HEK293 (cell line): ENCODE results near the gene ACAP1.
A peak's percentile ranks its signal among the peaks of the same experiment; 100 is the strongest.

Source experiments
- FEZF1 ChIP-seq: fragments of 450-650 bp; formaldehyde crosslinking; IDR thresholded peaks from 2 replicates; pipeline ENCODE4 v1.5.1; 2016; ENCODE audit warnings: missing biosample characterization, missing genetic modification characterization
- KLF16 ChIP-seq: fragments of 450-650 bp; formaldehyde crosslinking; IDR thresholded peaks from 2 replicates; pipeline ENCODE4 v1.5.1; 2017; ENCODE audit warnings: missing biosample characterization, missing genetic modification characterization
- MEIS1 ChIP-seq: sonication (generic); formaldehyde crosslinking; IDR thresholded peaks from 2 replicates; pipeline ENCODE4 v1.8.1; 2022; ENCODE audit warnings: missing genetic modification reagents, mild to moderate bottlenecking, borderline replicate concordance
- OSR2 ChIP-seq: fragments of 450-650 bp; formaldehyde crosslinking; IDR thresholded peaks from 2 replicates; pipeline ENCODE4 v1.5.1; 2016; ENCODE audit warnings: missing biosample characterization, missing genetic modification characterization
- YY1 ChIP-seq: fragments of 450-650 bp; formaldehyde crosslinking; IDR thresholded peaks from 2 replicates; pipeline ENCODE4 v1.5.1; 2018; ENCODE audit warnings: missing biosample characterization, missing genetic modification characterization
- YY2 ChIP-seq: fragments of 450-650 bp; formaldehyde crosslinking; IDR thresholded peaks from 2 replicates; pipeline ENCODE4 v1.5.1; 2016; ENCODE audit warnings: missing biosample characterization, missing genetic modification characterization
- ZBTB44 ChIP-seq: fragments of 450-650 bp; IDR thresholded peaks from 2 replicates; pipeline ENCODE4 v1.5.1; 2018; ENCODE audit warnings: missing biosample characterization, mild to moderate bottlenecking, missing genetic modification characterization
- ZBTB48 ChIP-seq: fragments of 450-650 bp; formaldehyde crosslinking; IDR thresholded peaks from 2 replicates; pipeline ENCODE4 v1.5.1; 2016; ENCODE audit warnings: missing biosample characterization, missing genetic modification characterization
- ZBTB49 ChIP-seq: fragments of 450-650 bp; formaldehyde crosslinking; IDR thresholded peaks from 2 replicates; pipeline ENCODE4 v1.5.1; 2016; ENCODE audit warnings: missing biosample characterization, missing genetic modification characterization, low read depth
- ZNF133 ChIP-seq: fragments of 450-650 bp; formaldehyde crosslinking; IDR thresholded peaks from 2 replicates; pipeline ENCODE4 v1.5.1; 2016; ENCODE audit warnings: missing biosample characterization, missing genetic modification characterization
- ZNF2 ChIP-seq: fragments of 450-650 bp; formaldehyde crosslinking; IDR thresholded peaks from 2 replicates; pipeline ENCODE4 v1.5.1; 2016; ENCODE audit warnings: missing biosample characterization, missing genetic modification characterization
- ZNF311 ChIP-seq: fragments of 450-650 bp; formaldehyde crosslinking; IDR thresholded peaks from 2 replicates; pipeline ENCODE4 v1.5.1; 2017; ENCODE audit warnings: missing biosample characterization, missing genetic modification characterization, borderline replicate concordance
- ZNF354C ChIP-seq: fragments of 450-650 bp; formaldehyde crosslinking; IDR thresholded peaks from 2 replicates; pipeline ENCODE4 v1.5.1; 2016; ENCODE audit warnings: missing biosample characterization, missing genetic modification characterization, low read depth, borderline replicate concordance
- ZNF548 ChIP-seq: fragments of 450-650 bp; formaldehyde crosslinking; IDR thresholded peaks from 2 replicates; pipeline ENCODE4 v1.5.1; 2016; ENCODE audit warnings: missing biosample characterization, missing genetic modification characterization
- ZNF571 ChIP-seq: fragments of 450-650 bp; formaldehyde crosslinking; IDR thresholded peaks from 2 replicates; pipeline ENCODE4 v1.5.0; 2017; ENCODE audit warnings: missing biosample characterization, missing genetic modification characterization
- ZNF624 ChIP-seq: fragments of 450-650 bp; formaldehyde crosslinking; IDR thresholded peaks from 2 replicates; pipeline ENCODE4 v1.5.1; 2017; ENCODE audit warnings: missing biosample characterization, missing genetic modification characterization
- ZNF707 ChIP-seq: fragments of 450-650 bp; formaldehyde crosslinking; IDR thresholded peaks from 2 replicates; pipeline ENCODE4 v1.5.1; 2016; ENCODE audit warnings: missing biosample characterization, missing genetic modification characterization
- TF ChIP-seq, protein P1 (sequence below): fragments of 450-650 bp; formaldehyde crosslinking; conservative IDR thresholded peaks from 2 replicates; pipeline ENCODE4 v1.5.1; 2016; ENCODE audit warnings: low read depth, missing biosample characterization, missing genetic modification characterization
- TF ChIP-seq, protein P2 (sequence below): fragments of 450-650 bp; formaldehyde crosslinking; IDR thresholded peaks from 2 replicates; pipeline ENCODE4 v1.5.1; 2016; ENCODE audit warnings: missing biosample characterization, missing genetic modification characterization, borderline replicate concordance

ACAP1 gene

DNA sequence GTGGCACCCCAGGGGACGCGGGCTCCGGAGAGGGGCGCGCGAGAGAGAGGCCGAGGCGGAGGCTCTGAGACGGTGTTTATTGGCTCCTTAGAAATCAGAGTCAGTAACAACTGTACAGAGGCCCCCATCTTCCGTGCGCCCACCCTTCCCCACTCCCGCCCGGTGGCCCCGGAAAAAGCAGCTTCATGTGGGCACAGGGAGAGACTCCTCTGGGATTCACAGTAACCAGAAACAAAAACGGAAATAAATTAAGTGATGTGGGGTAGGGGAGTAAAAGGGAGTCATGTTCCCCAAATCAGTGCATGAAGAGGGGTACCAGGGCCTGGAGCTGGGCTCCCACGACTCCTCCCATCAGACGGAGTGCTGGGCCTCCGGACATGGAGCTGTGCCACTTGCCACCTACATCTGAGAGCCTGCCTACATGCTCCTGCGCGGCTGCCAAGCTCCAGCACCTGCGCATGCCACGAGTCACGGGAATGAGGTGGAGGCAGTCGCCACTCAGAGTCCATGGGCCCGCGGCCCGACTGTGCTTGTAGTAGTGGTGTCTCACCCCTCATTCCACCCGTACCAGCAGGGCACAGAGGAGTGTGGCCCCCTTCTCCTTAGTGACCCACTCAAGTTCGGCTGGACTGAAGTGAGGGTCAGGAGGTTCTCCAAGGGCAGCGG is 20.6 kb upstream of the ACAP1 start (continued):
- TF ChIP-seq ZBTB44 (tag by site-specific recombination) (no peak), FEZF1 (no peak), ZBTB48 (no peak), ZNF2 (tag by site-specific recombination) (0 out of 2 replicates have a peak, but pooled peaks have one; percentile 37), ZNF133 (tag by site-specific recombination) (no peak), ZBTB49 (tag by site-specific recombination) (no peak), ZNF548 (tag by site-specific recombination) (no peak), MEIS1 (CRISPR knock-in tag) (no peak), KLF16 (tag by site-specific recombination) (0 out of 2 replicates have a peak, but pooled peaks have one; percentile 4), OSR2 (tag by site-specific recombination) (no peak), ZNF354C (tag by site-specific recombination) (no peak), ZNF707 (tag by site-specific recombination) (no peak), ZNF311 (tag by site-specific recombination) (no peak), YY1 (tag by site-specific recombination) (0 out of 2 replicates have a peak, but pooled peaks have one; percentile 11), YY2 (tag by site-specific recombination) (no peak), ZNF571 (tag by site-specific recombination) (no peak), ZNF624 (no peak)
- TF ChIP-seq, protein P1, sequence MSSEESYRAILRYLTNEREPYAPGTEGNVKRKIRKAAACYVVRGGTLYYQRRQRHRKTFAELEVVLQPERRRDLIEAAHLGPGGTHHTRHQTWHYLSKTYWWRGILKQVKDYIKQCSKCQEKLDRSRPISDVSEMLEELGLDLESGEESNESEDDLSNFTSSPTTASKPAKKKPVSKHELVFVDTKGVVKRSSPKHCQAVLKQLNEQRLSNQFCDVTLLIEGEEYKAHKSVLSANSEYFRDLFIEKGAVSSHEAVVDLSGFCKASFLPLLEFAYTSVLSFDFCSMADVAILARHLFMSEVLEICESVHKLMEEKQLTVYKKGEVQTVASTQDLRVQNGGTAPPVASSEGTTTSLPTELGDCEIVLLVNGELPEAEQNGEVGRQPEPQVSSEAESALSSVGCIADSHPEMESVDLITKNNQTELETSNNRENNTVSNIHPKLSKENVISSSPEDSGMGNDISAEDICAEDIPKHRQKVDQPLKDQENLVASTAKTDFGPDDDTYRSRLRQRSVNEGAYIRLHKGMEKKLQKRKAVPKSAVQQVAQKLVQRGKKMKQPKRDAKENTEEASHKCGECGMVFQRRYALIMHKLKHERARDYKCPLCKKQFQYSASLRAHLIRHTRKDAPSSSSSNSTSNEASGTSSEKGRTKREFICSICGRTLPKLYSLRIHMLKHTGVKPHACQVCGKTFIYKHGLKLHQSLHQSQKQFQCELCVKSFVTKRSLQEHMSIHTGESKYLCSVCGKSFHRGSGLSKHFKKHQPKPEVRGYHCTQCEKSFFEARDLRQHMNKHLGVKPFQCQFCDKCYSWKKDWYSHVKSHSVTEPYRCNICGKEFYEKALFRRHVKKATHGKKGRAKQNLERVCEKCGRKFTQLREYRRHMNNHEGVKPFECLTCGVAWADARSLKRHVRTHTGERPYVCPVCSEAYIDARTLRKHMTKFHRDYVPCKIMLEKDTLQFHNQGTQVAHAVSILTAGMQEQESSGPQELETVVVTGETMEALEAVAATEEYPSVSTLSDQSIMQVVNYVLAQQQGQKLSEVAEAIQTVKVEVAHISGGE (tag by site-specific recombination) = peak; percentile 20
- TF ChIP-seq, protein P2, sequence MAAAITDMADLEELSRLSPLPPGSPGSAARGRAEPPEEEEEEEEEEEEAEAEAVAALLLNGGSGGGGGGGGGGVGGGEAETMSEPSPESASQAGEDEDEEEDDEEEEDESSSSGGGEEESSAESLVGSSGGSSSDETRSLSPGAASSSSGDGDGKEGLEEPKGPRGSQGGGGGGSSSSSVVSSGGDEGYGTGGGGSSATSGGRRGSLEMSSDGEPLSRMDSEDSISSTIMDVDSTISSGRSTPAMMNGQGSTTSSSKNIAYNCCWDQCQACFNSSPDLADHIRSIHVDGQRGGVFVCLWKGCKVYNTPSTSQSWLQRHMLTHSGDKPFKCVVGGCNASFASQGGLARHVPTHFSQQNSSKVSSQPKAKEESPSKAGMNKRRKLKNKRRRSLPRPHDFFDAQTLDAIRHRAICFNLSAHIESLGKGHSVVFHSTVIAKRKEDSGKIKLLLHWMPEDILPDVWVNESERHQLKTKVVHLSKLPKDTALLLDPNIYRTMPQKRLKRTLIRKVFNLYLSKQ = no peak
